Measurements from ENCODE around the gene PIP4P1.

The PIP4P1 gene

DNA sequence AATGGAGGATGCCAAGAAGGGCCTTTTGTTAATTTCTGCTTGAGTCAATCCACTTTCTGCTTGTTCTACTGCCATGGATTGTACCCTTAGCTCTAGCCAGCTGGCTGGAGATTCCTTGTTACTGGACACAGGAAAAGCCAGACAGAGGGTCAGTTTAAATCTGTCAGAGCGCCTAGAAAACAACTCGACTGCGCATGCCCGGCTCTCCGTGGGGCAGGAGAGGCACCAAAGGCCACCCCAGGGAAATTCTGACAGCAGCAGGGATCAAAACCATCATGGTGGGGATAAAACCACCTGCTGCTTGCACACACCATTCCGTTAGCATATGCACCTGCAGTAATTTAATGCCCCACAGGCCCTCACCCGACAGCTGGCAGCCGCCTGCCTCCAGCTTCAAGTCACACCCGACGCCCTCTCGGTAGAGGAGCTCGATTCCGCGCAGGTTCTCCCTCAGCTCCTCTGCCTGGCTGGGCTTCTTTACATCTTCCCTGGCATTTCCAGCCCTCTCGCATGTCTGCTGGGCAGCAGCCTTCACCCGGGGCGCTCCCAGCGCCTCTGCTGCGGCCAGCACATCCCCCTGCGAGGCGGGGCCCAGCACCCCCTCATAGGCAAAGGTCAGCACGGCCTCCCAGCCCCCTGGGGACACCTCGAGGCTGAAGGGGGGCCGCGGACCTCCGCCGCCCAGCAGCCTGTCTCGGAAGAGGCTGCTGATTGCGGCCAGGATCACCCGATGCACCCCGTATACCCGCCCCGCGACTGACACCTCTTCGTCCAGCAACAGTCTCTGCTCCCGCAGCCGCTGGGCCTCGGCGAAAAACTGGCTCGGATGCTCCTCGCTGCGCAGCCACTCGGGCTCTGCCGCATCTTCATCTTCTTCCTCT lies 26.3 kb downstream of the PIP4P1 start:
- DNase-seq: no peak

DNA sequence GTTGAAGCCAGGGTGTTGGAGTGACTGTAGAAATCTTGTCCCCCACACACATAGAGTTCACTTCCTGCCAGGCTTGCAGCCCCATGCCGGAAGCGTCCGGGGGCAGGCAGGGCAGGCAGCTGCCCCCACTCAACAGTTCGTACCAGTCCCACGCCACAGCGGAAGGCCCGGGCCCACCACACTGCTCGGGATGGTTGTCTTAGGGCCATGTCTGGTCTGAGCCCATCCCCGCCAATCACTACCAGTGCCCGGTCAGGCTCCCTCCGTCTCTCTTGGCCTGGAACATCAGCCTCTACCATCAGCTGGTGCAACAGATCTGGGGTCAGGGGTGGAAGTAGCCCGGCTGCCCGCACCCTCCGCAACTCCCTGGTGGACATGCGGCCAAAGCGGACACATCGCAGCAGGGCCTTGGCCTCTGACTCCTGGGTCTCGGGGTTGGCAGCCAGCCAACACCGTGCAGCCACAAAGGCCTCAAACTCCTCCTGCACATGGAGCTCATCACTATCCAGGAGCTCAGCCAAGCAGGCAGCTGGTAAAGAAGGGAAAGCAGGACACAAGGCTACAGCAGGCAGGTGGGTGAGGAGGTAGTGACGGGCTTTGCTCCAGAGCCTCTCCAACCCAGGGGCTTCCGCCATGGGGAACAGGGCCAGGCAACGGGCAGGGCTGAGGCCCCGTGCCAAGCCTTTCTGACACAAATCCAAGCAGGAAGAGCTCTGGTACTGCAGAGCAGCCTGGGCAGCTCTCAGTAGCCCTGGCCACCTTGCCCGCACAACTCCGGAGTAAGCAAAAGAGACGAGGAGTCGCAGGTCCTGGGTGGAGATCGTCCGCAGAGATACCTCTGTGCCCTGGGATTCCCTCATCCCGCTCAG lies 31.2 kb downstream of the PIP4P1 start:
- DNase-seq: no peak

DNA sequence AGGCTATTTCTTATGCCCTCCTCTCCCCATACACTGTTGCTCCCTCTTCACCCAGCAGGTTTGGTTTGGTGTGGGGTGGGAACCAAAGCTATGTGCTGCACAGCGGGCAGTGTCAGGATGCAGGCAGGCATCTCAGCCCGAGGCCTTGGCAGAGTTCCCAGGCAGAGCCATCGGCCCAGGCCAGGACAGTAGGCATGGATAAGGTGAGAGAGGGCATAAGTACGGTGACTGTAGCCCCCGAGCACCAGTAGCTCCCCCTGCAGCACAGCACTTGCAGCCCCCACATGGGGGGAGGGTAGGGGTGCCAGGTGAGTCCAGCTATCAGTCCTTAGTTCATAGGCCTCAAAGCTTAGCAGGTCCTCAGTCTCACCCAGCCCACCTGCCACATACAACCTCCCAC lies 32.4 kb downstream of the PIP4P1 start:
- no peak for DNase-seq

DNA sequence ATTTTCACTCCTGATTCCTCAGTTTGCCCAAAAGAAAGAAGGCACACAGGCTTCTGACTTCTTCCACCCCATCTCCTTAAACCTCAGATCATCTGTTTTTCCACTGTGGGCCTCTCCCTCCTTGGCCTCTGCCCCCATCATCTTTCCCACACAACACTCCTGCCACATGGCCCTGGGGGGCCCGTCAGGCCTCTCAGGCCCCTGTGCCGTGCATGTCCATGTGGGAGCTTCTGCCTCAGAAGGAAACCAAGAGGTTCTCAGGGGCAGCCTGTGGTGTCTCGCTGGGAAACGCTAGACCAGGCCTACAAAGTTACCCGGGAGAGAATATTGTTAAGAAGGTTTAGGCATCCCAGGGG lies 33.2 kb downstream of the PIP4P1 start:
- DNase-seq: no peak

DNA sequence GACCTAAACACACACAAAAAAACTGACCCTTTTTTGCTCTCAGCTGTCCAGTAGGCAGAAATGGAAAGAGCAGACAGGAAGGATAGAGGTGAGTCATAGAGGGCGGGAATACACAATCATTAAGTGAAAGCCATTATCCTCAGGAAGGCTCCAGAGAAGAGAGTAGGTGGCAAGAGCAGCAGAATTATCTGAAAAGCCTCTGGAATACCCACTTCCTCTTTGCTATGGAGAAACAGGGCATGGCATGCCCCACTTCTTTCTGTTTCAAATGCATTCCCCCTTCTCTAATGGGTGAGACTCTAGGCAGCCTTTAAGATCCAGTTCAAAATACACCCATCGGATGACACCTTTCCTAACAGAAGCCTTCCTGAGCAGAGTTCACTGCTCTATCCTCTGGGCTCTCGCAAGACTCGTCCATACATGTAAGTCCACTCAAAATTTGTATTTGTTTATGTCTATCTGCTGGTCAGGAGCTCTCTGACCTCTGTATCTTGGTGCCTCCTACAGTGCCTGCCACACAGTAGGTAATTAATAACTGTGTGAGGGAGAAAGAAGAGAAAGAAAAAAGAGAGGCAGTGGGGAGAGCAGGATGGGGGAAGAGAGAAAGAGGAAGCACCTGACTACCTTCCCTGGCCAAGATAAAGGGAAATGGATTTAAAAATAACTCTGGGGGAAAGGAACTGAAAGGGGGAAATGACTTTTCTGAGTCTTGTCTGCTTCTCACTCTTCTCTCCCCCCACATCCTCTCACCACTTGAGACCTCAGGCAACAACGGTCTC lies 33.8 kb downstream of the PIP4P1 start:
- no peak for DNase-seq

DNA sequence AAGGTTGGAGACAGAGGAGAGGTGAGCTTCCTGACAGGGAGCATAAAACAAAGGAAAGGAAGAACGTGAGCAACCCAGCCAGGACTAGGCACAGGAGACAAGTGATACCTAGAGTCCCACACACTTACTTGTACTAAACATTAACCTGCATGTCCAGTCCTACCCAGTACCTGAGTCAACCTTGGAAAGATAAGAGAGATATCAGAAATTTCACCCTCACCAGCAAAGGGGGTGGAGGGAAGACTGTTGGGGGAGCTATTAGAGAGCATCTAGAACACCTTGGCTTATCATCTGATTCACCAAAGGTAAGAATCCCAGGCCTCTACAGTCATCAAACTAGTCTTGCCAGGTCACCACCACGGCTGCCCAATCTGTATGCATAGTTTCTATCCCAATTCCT lies 36.4 kb downstream of the PIP4P1 start:
- DNase-seq: no peak

DNA sequence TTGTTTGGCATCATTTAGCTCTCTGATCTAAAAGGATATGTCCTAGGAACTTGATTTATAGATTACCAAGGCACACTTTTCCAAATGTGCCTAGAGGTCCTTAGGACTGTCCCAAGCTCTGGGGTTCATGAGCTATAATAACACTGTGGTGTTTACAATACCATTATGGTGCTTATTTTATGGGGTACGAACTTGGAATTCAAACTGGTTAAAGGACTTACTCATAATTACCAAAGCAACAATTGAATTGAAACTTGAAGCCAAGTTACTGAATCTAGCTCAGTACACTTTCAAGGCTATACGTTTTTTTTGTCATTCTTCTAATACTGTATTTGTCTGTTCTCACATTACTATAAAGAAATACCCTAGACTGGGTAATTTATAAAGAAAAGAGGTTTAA lies 38.3 kb downstream of the PIP4P1 start:
- DNase-seq: no peak

DNA sequence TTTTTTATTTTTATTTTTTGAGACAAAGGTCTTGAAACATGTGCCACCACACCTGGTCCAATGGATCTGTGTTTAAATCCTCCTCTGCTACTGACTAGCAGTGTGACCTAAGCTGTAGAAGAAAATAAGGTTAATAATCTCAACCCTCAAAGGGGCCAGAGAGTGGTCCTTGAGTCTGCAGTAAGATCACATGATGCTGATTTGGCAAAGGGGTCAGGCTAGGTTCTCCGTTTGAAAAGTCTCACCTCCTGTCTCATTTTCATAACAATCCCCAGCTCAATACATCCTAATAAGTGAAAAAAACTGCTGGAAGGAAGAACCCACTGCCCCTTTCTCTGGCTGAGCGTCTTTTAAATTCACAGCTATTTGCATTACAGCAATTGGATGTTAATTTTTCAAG lies 40.0 kb downstream of the PIP4P1 start:
- no peak for DNase-seq

DNA sequence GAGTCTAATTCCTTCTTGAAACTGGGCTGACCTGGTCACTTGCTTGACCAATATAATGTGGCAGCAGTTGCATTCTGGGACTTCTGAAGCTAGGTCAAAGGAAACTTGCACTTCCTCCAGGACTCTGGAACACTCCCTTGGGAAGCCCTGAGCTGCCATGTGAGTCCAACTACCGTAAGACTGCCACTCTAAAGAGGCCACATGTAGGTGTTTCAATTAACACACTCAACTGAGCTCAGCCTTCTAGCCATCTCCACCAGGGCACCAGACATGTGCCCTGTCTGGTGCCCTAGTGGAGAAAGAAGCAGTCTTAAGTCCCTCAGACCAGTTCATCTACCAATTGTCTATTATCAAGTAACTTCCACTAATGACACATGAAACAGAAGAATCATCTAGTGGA lies 41.8 kb downstream of the PIP4P1 start:
- DNase-seq: no peak

DNA sequence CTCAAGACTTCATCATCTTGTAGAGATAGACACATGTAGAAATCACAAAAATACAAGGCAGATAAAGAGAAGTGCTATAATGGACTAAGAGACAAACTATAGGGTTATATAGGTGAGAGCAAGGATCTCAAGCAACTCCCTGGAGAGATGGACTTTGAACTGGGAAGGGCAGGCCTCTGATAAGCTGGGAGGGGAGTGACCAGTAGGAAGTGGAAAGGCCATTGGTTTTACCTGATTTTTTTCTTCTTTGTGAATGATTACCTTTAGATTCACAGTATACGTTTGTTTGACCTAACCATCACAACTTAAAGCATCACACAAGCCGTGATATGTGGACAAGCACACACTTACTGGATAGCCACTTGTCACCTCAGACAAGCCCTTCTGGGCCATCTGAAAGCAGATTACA lies 42.7 kb downstream of the PIP4P1 start:
- DNase-seq: no peak

DNA sequence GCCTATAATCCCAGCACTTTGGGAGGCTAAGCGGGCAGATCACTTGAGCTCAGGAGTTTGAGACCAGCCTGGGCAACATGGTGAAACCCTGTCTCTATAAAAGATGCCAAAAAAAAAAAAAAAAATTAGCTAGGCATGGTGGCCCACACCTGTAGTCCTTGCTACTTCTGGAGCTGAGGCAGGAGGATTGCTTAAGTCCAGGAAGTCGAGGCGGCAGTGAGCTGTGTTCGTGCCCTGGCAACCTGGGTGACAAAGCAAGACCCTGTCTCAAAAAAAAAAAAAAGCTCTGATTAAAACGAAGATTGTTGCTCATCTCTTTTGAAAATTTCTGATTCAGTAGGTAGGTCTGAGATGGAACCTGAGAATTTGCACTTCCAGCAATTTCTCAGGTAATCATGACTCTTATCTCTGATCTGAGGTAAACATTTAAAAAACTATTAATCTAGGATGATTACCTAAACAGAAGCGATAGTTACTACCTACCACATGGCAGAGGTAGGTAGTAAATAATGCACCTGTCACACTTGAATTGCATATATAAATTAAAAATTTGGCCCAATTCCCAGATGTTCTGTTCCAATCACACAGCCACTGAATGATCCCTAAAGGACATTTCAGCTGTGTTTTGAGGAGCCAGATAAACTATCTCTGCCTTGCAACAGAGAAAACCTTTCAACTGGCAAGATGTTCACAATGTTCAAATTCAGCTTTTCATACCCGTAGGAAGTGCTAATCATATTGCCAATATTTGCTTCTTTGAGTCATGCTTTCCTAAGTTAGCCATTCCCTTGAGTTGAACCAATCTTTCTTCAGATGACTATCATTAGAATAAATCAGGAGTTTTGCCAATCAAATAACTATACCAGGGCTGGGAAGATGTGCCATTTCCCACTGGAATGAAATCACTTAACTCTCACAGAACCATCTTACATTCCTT lies 43.7 kb downstream of the PIP4P1 start:
- DNase-seq: no peak

DNA sequence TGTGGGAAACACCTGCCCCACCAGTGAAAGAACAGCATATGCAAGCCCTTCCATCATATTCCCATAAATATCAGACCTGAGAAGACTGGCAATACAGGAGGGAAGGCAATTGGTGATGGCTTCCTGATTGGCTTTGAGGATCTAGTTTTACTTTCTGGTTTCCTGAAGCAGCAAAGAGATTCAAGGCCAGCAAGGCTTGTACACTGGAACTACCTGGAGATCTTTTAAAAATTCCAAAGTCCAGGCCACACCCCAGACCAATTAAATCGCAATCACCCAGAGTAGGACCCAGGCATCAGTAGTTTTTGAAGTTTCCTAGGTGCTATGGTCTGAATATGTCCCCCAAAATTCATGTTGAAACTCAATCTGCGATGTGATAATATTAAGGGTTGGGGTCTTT lies 45.0 kb downstream of the PIP4P1 start:
- DNase-seq: no peak

DNA sequence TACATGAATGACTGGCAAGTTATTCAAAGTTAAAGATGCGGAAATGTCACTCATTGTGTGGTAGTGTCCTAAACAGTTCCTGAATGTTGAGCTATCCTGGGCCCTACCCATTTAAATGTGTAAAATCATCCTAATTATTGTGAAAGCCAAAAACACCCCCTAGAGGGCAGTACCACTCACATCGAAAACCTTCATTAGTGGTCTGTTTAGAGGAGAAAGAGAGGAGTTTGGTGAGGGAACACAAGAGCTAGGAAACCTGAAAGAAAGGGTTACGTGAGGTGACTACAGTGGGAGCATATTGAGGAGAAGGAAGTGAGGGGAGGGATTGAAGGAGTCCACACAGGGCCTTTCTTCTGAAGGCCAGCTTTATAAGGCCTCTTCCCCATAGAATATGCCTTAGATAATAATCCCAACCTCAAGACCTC lies 45.4 kb downstream of the PIP4P1 start:
- DNase-seq: peak; percentile 5

DNA sequence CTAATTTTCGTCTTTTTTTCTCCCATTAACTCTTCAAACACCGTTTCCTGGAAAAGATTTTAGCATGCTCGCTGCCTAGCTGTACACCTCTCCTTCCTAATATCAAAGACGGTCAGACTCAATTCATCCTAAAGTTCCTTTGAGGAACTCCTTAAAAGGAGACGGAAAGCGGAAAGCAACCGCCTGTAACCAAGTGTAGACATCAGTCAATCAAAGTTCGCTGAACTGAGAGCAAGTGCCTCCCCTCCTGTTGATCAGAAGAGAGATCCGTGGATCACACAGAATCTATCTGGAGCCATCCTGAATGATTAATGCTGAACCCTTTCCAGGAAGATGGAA lies 47.5 kb downstream of the PIP4P1 start:
- DNase-seq: no peak

DNA sequence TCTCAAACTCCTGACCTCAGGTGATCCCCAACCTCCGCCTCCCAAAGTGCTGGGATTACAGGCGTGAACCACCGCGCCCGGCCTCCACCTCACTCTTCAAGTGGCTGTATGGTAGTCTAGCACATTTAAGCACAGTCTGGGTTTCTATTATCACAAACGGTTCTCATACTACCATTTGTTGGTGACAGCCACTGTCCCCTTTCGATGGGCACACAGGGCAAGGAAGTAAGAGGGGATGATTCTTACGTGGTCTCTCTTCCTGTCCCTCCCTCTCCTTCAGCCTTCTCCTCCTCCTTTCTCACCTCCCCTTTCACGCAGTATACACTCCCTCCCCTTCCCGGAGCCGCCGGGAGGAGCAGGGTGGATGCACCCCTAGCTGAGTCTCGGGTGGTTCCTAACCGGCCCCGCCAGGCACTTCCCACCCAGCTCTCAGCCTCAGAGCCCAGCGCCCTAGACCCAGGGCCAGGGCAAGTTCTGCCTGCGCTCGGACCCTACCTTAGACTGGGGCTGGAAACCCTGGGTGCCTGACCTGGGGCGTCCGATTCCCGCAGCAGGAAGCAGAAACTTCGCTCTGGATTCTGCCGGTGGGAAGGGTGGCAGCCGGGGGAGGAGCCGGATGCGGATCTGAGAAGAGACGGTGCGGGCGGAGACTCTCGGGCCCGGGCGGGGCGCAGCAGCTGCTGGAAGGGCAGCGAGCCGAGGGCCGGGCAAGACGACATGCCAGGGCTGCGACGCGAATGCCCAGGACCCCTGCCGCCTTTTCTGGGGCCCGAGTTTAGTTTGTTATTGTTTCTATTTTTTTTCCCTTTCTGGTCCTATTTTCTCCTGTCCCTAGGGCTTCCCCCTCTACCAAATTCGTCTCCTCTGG lies 48.1 kb downstream of the PIP4P1 start, which contains the start of gene TEP1:
TSS of gene TEP1 (minus strand) at position 626 of the 868 bp plus-strand sequence. CDS start 5,062 bp downstream, outside the sequence.
- peak; percentile 84 for DNase-seq

DNA sequence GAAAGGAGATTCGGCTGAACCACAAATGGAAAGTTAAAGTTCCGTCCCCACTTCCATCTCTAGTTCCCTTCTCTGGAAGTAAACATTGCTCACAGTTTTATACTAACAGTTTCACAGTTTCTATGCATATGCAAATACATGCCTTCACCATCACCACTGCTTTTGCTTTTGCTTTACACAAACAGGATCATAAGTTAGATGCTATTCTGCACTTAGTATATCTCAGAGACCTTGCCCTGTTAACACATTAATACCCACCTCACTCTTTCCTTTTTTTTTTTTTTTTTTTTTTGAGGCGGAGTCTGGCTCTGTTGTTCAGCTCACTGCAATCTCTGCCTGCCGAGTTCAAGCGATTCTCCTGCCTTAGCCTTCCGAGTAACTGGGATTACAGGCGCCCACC lies 48.8 kb downstream of the PIP4P1 start:
- no peak for DNase-seq

DNA sequence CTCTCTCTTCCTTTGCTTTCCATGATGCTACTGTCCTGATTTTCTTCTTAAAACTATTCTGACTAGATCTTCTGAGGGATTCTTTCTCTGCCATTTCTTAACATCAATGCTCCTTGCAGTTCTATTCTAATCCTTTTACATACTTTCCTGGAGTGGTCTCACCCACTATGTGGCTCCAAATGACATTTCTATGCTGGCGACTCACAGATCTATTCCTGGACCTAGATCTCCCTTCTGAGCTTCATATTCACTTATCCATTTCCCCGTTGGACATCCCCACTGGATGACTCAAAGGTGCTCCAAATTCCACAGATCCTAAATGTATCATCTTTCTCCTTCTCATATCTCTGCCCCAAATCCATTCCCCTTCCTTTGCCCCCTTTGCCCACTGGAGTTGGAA lies 52.0 kb downstream of the PIP4P1 start:
- DNase-seq: no peak

Measured in NCI-H526 treated with DMSO at 0.1 percent for 48 hours (cell line).